BJ (cell line): ENCODE results near the gene TAF7. TPM values are rescaled to one million over a fixed set of nuclear protein-coding genes. Genes with fewer than 3 reads are reported as not detected.

Experiments used
- CTCF ChIA-PET: fragments of 350-600 bp; formaldehyde crosslinking; extraction: SDS; loops from one replicate; lab custom pipeline; 2021; ENCODE audit warnings: antibody characterized with exemption, inconsistent platforms; lab: Yijun Ruan, JAX
- POLR2A ChIA-PET: fragments of 300-600 bp; sonication (Branson Sonifier 250); formaldehyde crosslinking; extraction: SDS; loops from one replicate; lab custom pipeline; 2021; ENCODE audit warnings: antibody characterized with exemption; lab: Charles Lee
- DNase-seq: peaks from one replicate; pipeline ENCODE4 v3.0.0-alpha.2; 2011; ENCODE audit warnings: low read depth
- H3K27me3 ChIP-seq: 2 replicates; pipeline ENCODE4 v1.6.0; 2011; ENCODE audit warnings: low read length; ENCODE audit not compliant: control insufficient read depth, insufficient read depth
- H3K36me3 ChIP-seq: 2 replicates; pipeline ENCODE4 v1.5.1; 2011; ENCODE audit warnings: low read length; ENCODE audit not compliant: control insufficient read depth, insufficient read depth
- H3K4me3 ChIP-seq: 2 replicates; pipeline ENCODE4 v1.5.1; 2011; ENCODE audit warnings: low read depth, mild to moderate bottlenecking, control low read depth, low read length
- polyA plus RNA-seq: library from polyadenylated mRNA; depleted of rRNA; stranded (reverse); fragments of >200 nt; gene quantifications from 2 replicates; pipeline ENCODE4 v1.2.3, GENCODE V29; 2011
- TF ChIP-seq, protein P1 (sequence below): IDR thresholded peaks from 2 replicates; pipeline ENCODE4 v1.5.1; 2011; ENCODE audit warnings: low read depth, mild to moderate bottlenecking, control low read depth, inconsistent platforms, low read length, moderate library complexity; ENCODE audit not compliant: insufficient read depth

TAF7 gene
- polyA plus RNA-seq, 1 experiment: 25.5 TPM

DNA sequence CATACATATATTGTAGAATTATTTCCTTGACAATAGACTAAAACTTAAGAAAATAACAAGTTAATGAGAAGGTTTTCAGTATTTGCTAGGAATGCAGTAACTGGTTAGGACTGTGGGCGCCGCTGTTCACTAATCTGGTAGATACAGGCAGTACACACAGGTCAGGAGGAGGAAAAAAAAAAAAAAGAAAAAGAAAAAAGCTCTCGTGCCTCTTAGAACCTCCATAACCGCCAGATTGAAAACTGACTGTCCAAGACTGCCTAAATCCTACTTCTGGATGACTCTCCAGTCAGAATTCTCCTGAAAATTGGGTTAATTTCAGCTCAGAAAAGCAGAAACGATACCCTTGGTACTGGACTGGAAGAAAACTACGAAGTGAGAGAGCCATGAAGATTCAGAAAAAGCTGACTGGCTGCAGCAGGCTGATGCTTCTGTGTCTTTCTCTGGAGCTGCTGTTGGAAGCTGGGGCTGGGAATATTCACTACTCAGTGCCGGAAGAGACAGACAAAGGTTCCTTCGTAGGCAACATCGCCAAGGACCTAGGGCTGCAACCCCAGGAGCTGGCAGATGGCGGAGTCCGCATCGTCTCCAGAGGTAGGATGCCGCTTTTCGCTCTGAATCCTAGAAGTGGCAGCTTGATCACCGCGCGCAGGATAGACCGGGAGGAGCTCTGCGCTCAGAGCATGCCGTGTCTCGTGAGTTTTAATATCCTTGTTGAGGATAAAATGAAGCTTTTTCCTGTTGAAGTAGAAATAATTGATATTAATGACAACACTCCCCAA lies 9.9 kb upstream of the TAF7 start, which contains the start of gene PCDHGA1:
PCDHGA1 (plus strand) TSS at position 216 of the 782 bp plus-strand sequence.
- TF ChIP-seq, protein P1, sequence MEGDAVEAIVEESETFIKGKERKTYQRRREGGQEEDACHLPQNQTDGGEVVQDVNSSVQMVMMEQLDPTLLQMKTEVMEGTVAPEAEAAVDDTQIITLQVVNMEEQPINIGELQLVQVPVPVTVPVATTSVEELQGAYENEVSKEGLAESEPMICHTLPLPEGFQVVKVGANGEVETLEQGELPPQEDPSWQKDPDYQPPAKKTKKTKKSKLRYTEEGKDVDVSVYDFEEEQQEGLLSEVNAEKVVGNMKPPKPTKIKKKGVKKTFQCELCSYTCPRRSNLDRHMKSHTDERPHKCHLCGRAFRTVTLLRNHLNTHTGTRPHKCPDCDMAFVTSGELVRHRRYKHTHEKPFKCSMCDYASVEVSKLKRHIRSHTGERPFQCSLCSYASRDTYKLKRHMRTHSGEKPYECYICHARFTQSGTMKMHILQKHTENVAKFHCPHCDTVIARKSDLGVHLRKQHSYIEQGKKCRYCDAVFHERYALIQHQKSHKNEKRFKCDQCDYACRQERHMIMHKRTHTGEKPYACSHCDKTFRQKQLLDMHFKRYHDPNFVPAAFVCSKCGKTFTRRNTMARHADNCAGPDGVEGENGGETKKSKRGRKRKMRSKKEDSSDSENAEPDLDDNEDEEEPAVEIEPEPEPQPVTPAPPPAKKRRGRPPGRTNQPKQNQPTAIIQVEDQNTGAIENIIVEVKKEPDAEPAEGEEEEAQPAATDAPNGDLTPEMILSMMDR: peak; percentile 75
- peaks cover 5% of the 10 kb centered on the region; the same call in 1 of the 2 replicates for H3K27me3 ChIP-seq
- ChIA-PET CTCF (interaction anchor here (0.6 to 11.7 kb wide), 18 partner anchors 8 to 236 kb away, joined by 3 to 85 read pairs (median 7); partner anchors contain the start of genes PCDHB6, PCDHGA10, PCDHGA2 and PCDHGA3), POLR2A (interaction anchor here (0.6 to 0.7 kb wide), 2 partner anchors 10 to 227 kb away, joined by 3 to 14 read pairs; partner anchors contain the start of gene TAF7)
- peak within 1 kb of the TSS; percentile 44 for H3K4me3 ChIP-seq
- DNase-seq: no peak
- H3K36me3 ChIP-seq: no peaks in the 10 kb centered on the region

DNA sequence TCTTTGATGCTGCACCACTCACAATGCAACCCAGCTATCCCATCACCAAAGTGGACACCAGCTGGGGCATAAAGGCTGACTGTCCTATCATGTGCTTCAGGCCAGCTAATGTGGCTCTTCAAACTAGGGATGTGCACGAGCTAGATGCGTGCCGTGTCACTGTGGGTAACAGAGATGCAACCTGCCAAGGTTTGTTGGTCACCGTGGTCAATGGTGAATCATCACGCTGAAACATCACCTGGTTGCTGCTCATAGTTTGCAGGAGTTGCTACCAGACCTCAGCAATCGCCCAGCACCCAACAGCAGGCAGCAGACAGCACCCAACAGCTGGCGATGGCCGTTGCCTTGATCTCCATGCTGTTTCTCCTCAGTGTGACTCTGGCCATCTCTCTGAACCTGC lies 7.6 kb upstream of the TAF7 start:
- Histone ChIP-seq H3K4me3 (no peak overlapping the region), H3K27me3 (peaks cover 5% of the 10 kb centered on the region; the same call in 1 of the 2 replicates), H3K36me3 (no peaks in the 10 kb centered on the region)
- DNase-seq: no peak
- ChIA-PET POLR2A (interaction anchor here (1.9 kb wide), 1 partner anchor 8 kb away, joined by 4 read pairs; the partner anchor contains the start of gene TAF7), CTCF (interaction anchor here (0.6 to 11.7 kb wide), 12 partner anchors 9 to 253 kb away, joined by 3 to 85 read pairs (median 4); partner anchors contain the start of genes PCDHB16, PCDHGA12, PCDHGA2 and PCDHGA5)
- TF ChIP-seq, protein P1: no peak

DNA sequence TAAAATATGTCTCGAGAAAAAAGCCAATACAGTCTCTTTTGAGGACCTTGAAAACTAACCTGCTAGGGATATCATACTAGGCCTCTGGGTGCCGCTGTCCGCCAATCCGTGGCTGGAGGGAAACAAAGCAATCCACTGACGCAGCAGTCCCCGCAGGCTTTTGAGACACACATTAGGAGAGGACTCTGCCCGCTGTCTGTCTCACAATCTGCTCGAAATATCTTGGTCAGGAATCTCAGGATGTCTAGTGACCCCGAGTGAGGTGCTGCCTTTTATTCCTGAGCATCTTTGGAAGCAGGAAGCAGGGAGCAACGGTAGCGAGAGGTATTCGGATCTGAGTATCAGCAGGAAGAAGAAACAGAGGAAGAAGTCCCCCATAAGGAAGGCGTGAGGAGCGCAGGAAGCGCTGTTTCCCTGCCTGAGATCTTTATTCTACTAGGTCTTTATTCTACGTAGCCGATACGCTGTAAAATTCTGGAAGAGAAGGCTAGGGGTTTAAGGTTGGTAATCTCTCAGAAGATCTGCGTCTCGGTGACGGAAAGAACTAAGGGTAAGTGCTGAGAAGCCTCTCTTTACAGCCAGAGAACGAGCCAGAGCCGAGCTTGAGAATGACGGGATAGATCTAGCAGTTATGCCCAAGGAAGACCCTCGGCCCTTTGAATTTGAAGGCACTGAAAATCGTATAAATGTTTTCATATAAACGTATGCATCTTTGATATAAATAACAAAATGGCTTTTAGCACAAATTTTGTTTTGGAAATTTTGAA lies 5.7 kb upstream of the TAF7 start:
- POLR2A ChIA-PET: no interaction called here
- Histone ChIP-seq H3K4me3 (peak overlapping the region; percentile 29), H3K27me3 (peaks cover 5% of the 10 kb centered on the region; the same call in 1 of the 2 replicates), H3K36me3 (no peaks in the 10 kb centered on the region)
- DNase-seq: no peak
- CTCF ChIA-PET: interaction anchor here (0.6 to 11.7 kb wide), 6 partner anchors 12 to 237 kb away, joined by 3 to 85 read pairs (median 6); partner anchors contain the start of genes PCDHGA10 and PCDHGA2
- TF ChIP-seq, protein P1: peak; percentile 79

DNA sequence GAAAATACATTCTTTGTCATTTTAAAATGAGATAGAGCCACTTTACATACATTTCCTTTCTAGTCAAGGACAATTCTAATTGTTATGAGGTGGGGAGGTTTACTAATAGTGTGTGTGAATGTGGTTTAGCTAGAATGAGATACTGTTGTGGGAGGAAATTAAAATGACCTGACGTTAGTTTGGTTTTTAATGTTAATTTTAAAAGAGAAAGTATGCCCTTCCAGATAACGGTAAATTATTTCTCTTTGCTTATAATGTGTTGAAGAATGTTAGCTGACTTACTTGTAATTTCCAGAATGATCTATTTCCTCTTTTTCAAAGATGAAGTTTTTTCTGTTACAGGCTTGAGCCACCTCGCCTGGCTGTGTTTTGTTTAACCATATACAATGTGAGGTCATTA lies 1.7 kb upstream of the TAF7 start:
- TF ChIP-seq, protein P1: no peak
- no peak overlapping the region for H3K4me3 ChIP-seq
- no peak for DNase-seq
- H3K36me3 ChIP-seq: peaks cover 2% of the 10 kb centered on the region
- no peaks in the 10 kb centered on the region for H3K27me3 ChIP-seq
- CTCF ChIA-PET: interaction anchor here (1.8 to 11.7 kb wide), 2 partner anchors 9 to 241 kb away, joined by 6 to 85 read pairs; no protein-coding TSS in a partner anchor
- POLR2A ChIA-PET: no interaction called here
